Posterior vena cava (tissue), 2 donors: ENCODE data around the gene RSRC2. TPM values are rescaled to one million over a fixed set of nuclear protein-coding genes. Genes with fewer than 3 reads are reported as not detected.
A peak's percentile ranks its signal among the peaks of the same experiment; 100 is the strongest.

Experiments used
- DNase-seq: peaks from one replicate; pipeline ENCODE4 v3.0.0-alpha.2; 2020; ENCODE audit warnings: low spot score
- intact Hi-C, 2 donors: fragments of 100-400 bp; cut with DNase I; formaldehyde crosslinking; loops; one replicate each; pipeline versions ENCODE4 v1.14.1 to v1.14.2; 2022 to 2023
- total RNA-seq, 2 donors: library from RNA; stranded (reverse); fragmentation: NEBNext Ultra II Directional; extraction: Animal tissue kit (Norgen Biotek cat#: 25700); gene quantifications; one replicate each; pipeline ENCODE4 v1.2.1, GENCODE V29; 2021
- donor health status: DM: yes; HTN: yes; CAD: no.
- donor health status: DM: yes; HTN: yes; CAD: no.

RSRC2 gene
- total RNA-seq, 2 donors from 2014 or later, result 52.5 to 60.6 TPM

GRCh38 chr12:122460641-122461040, 66.1 kb downstream of the RSRC2 start:
- intact Hi-C loops, result no loop called here
- DNase-seq, result peak; percentile 19

GRCh38 chr12:122460061-122460460, 66.7 kb downstream of the RSRC2 start:
- intact Hi-C loops, result no loop called here
- DNase-seq, result no peak

GRCh38 chr12:122459211-122459610, 67.5 kb downstream of the RSRC2 start:
- intact Hi-C loops, result no loop called here
- peak; percentile 9 for DNase-seq

- DNase-seq, result peak; percentile 37
- intact Hi-C loops, result no loop called here
These were observed 68.4 kb downstream of the RSRC2 start for GRCh38 chr12:122458105-122459035.

GRCh38 chr12:122457627-122458026, 69.1 kb downstream of the RSRC2 start:
- intact Hi-C loops, result no loop called here
- no peak for DNase-seq

GRCh38 chr12:122454739-122455138, 72.0 kb downstream of the RSRC2 start:
- peak; percentile 10 for DNase-seq
- intact Hi-C loops, result no loop called here

- DNase-seq, result peak; percentile 18
- intact Hi-C loops, result no loop called here
These were observed 72.5 kb downstream of the RSRC2 start for GRCh38 chr12:122454250-122454721.

Other genes with a start within 250 kb of the RSRC2 start
- 100 to 1,000 TPM; 141 to 226 TPM for gene CLIP1, start 104.3 kb downstream of the RSRC2 start, total RNA-seq
- 10 to 100 TPM; 15.9 to 16.8 TPM for gene ZCCHC8, start 26.0 kb downstream of the RSRC2 start, total RNA-seq
- 10 to 100 TPM; 10.9 to 12.3 TPM for gene KNTC1, start 313 bp upstream of the RSRC2 start, total RNA-seq
- under 1 TPM in 1 of 2 donors, not detected in 1; 0.24 TPM for gene HCAR2, start 176.4 kb upstream of the RSRC2 start, total RNA-seq
- gene HCAR3, start 189.9 kb upstream of the RSRC2 start, total RNA-seq, result under 1 TPM; 0.14 to 0.37 TPM
- 1 to 10 TPM in 1 of 2 donors, under 1 TPM in 1; 0.52 to 3.3 TPM for gene HCAR1, start 203.9 kb upstream of the RSRC2 start, total RNA-seq
- gene DENR, start 225.9 kb upstream of the RSRC2 start, total RNA-seq, result 10 to 100 TPM; 32.6 to 32.8 TPM
- gene CCDC62, start 247.6 kb upstream of the RSRC2 start, total RNA-seq, result under 1 TPM; 0.46 to 0.52 TPM